ENCODE results near the gene RADIL. TPM values are rescaled to one million over a fixed set of nuclear protein-coding genes. Genes with fewer than 3 reads are reported as not detected.

The RADIL gene
- polyA plus RNA-seq, 1 donor (not counting 4 experiments of a cell fraction or from before 2014, with no cell fraction given) = not detected

DNA sequence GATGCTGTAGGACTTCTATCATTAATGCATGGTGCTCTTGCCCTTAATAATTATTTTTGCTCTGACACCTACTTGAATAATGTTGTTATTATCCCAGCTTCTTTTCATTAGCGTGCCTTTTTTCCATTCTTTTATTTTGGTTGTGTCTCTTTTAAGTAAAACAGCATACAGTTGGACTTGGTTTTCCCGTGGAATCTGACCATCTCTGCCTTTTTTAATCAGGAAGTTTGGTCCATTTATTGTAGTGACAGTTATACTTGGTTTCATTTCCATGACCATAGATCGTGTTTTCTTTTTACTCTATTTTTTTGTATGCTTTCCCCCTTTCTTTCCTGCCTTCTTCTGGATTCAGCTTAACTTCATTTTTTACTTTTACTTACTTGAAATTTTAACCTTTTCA lies 26.3 kb downstream of the RADIL start:
- dilution Hi-C loops (cut with MboI; ENCODE audit: extremely low pct_ligation_motif_present, low sequenced_read_pairs) = no loop called here
- Histone ChIP-seq H3K9me3 (ENCODE audit: control insufficient read depth, low read depth, low read length) (peaks cover 2% of the 10 kb centered on the region), H4K20me1 (ENCODE audit: control insufficient read depth, extremely low read depth, insufficient read depth, low read length) (no peaks in the 10 kb centered on the region), H3K36me3 (ENCODE audit: control insufficient read depth in 2 of 2, extremely low read depth in 1 of 2, insufficient read depth in 2 of 2, low read length in 2 of 2) (no peaks in the 10 kb centered on the region), H3K4me2 (ENCODE audit: control insufficient read depth, extremely low read depth, insufficient read depth, low read depth, low read length) (no peak overlapping the region), H3K4me3 (ENCODE audit: control insufficient read depth in 2 of 3, extremely low read depth in 1 of 3, insufficient read depth in 2 of 3, low read depth in 1 of 3, low read length in 3 of 3) (no peak overlapping the region), H3K27me3 (ENCODE audit: control insufficient read depth, extremely low read depth, insufficient read depth, low read length) (peaks cover 13% of the 10 kb centered on the region), H3K4me1 (ENCODE audit: control insufficient read depth, extremely low read depth, insufficient read depth, low read length) (no peaks in the 10 kb centered on the region), H2AFZ (ENCODE audit: control insufficient read depth, low read length) (no peak overlapping the region), H3K9ac (ENCODE audit: control insufficient read depth, extremely low read depth, insufficient read depth, low read length) (no peak overlapping the region), H3K9me1 (ENCODE audit: control insufficient read depth, extremely low read depth, insufficient read depth, low read length) (no peaks in the 10 kb centered on the region), H3K27ac (ENCODE audit: control insufficient read depth, insufficient read depth, low read length) (no peak overlapping the region), H3K79me2 (ENCODE audit: control insufficient read depth, insufficient read depth, low read length) (no peaks in the 10 kb centered on the region)
- TF ChIP-seq EZH2 (IDR thresholded peaks at IDR 0.05; ENCODE audit: low read length) = no peak
- TF ChIP-seq, protein P1, sequence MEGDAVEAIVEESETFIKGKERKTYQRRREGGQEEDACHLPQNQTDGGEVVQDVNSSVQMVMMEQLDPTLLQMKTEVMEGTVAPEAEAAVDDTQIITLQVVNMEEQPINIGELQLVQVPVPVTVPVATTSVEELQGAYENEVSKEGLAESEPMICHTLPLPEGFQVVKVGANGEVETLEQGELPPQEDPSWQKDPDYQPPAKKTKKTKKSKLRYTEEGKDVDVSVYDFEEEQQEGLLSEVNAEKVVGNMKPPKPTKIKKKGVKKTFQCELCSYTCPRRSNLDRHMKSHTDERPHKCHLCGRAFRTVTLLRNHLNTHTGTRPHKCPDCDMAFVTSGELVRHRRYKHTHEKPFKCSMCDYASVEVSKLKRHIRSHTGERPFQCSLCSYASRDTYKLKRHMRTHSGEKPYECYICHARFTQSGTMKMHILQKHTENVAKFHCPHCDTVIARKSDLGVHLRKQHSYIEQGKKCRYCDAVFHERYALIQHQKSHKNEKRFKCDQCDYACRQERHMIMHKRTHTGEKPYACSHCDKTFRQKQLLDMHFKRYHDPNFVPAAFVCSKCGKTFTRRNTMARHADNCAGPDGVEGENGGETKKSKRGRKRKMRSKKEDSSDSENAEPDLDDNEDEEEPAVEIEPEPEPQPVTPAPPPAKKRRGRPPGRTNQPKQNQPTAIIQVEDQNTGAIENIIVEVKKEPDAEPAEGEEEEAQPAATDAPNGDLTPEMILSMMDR (optimal IDR thresholded peaks at IDR 0.05 in 1 of 3, IDR thresholded peaks at IDR 0.05 in 1 of 3, conservative IDR thresholded peaks at IDR 0.05 in 1 of 3; ENCODE audit: extremely low read depth in 1 of 3, insufficient read depth in 2 of 3, low read length in 3 of 3) = no peak
- FAIRE-seq = no peak
- DNase-seq (ENCODE audit: low read depth, low spot score) = no peak

DNA sequence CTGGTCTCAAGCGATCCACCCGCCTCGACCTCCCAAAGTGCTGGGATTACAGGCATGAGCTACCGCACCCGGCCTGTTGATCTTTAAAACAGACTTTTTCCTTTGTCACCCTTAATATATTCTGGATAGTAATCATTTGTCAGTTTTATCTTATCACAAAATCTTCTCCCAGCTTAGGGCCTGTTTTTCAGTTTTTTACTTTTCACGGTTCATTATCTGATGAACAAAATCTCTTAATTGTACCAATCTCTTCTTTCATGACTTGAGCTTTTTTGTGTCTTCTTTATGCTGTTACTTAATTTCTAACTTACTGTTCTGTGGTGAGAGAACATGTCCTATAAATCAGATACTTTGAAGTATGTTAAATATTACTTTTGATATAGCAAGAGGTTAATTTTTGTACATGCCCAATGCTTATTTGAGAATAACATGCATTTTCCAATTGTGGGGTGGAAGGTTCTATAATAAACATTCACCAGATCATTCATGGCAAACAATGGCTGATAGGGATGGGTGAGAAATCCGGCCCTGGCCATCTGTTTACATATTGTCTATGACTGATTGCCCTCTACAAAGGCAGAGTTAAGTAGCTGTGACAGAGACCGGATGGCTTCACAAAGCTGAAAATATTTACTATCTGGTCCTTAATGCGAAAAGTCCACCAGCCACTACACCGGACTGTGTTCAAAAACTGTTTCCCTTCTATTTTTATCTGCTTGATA lies 27.0 kb downstream of the RADIL start:
- dilution Hi-C loops (cut with MboI; ENCODE audit: extremely low pct_ligation_motif_present, low sequenced_read_pairs) = no loop called here
- Histone ChIP-seq H3K9me3 (ENCODE audit: control insufficient read depth, low read depth, low read length) (peaks cover under 1% of the 10 kb centered on the region), H3K27ac (ENCODE audit: control insufficient read depth, insufficient read depth, low read length) (no peak overlapping the region), H3K9me1 (ENCODE audit: control insufficient read depth, extremely low read depth, insufficient read depth, low read length) (no peaks in the 10 kb centered on the region), H3K36me3 (ENCODE audit: control insufficient read depth in 2 of 2, extremely low read depth in 1 of 2, insufficient read depth in 2 of 2, low read length in 2 of 2) (no peaks in the 10 kb centered on the region), H3K4me3 (ENCODE audit: control insufficient read depth in 2 of 3, extremely low read depth in 1 of 3, insufficient read depth in 2 of 3, low read depth in 1 of 3, low read length in 3 of 3) (no peak overlapping the region), H3K79me2 (ENCODE audit: control insufficient read depth, insufficient read depth, low read length) (no peaks in the 10 kb centered on the region), H2AFZ (ENCODE audit: control insufficient read depth, low read length) (no peak overlapping the region), H4K20me1 (ENCODE audit: control insufficient read depth, extremely low read depth, insufficient read depth, low read length) (no peaks in the 10 kb centered on the region), H3K9ac (ENCODE audit: control insufficient read depth, extremely low read depth, insufficient read depth, low read length) (no peak overlapping the region), H3K27me3 (ENCODE audit: control insufficient read depth, extremely low read depth, insufficient read depth, low read length) (peaks cover 6% of the 10 kb centered on the region), H3K4me1 (ENCODE audit: control insufficient read depth, extremely low read depth, insufficient read depth, low read length) (no peaks in the 10 kb centered on the region), H3K4me2 (ENCODE audit: control insufficient read depth, extremely low read depth, insufficient read depth, low read depth, low read length) (no peak overlapping the region)
- DNase-seq (ENCODE audit: low read depth, low spot score) (no peak), FAIRE-seq (no peak)
- TF ChIP-seq, protein P1 (optimal IDR thresholded peaks at IDR 0.05 in 1 of 3, IDR thresholded peaks at IDR 0.05 in 1 of 3, conservative IDR thresholded peaks at IDR 0.05 in 1 of 3; ENCODE audit: extremely low read depth in 1 of 3, insufficient read depth in 2 of 3, low read length in 3 of 3) = no peak
- TF ChIP-seq EZH2 (IDR thresholded peaks at IDR 0.05; ENCODE audit: low read length) = no peak

Data from keratinocyte (primary cell).